HG03139 (cell line): ENCODE data around the gene TBL1X.

ENCODE experiments used
- ATAC-seq: cut with Tn5 transposase; IDR thresholded peaks from one replicate; pipeline ENCODE4 v1.9.1; 2021; ENCODE audit not compliant: unreplicated experiment

The TBL1X gene

GRCh38 chrX:9698576-9698975, 233.7 kb downstream of the TBL1X start:
- no peak for ATAC-seq

GRCh38 chrX:9700555-9700954, 235.7 kb downstream of the TBL1X start:
- ATAC-seq: no peak

- ATAC-seq: no peak
These were observed 236.9 kb downstream of the TBL1X start for GRCh38 chrX:9701790-9702189.

GRCh38 chrX:9703406-9703805, 238.5 kb downstream of the TBL1X start:
- ATAC-seq: no peak

GRCh38 chrX:9704876-9705465, 240.1 kb downstream of the TBL1X start:
- ATAC-seq: no peak

- no peak for ATAC-seq
These were observed 241.6 kb downstream of the TBL1X start for GRCh38 chrX:9706421-9706820.

GRCh38 chrX:9707306-9708033, 242.6 kb downstream of the TBL1X start:
- no peak for ATAC-seq

GRCh38 chrX:9708086-9708485, 243.2 kb downstream of the TBL1X start:
- ATAC-seq: no peak

- ATAC-seq: no peak
These were observed 244.2 kb downstream of the TBL1X start for GRCh38 chrX:9708923-9709553.

- ATAC-seq: no peak
These were observed 245.5 kb downstream of the TBL1X start for GRCh38 chrX:9710332-9710731.

GRCh38 chrX:9717376-9717775, 252.5 kb downstream of the TBL1X start:
- ATAC-seq: no peak

GRCh38 chrX:9724711-9725110, 259.9 kb downstream of the TBL1X start:
- no peak for ATAC-seq

- no peak for ATAC-seq
These were observed 263.4 kb downstream of the TBL1X start for GRCh38 chrX:9728261-9728660.

- ATAC-seq: no peak
These were observed 264.5 kb downstream of the TBL1X start for GRCh38 chrX:9729171-9729885.

GRCh38 chrX:9730078-9730477, 265.2 kb downstream of the TBL1X start:
- no peak for ATAC-seq

GRCh38 chrX:9730752-9731151, 265.9 kb downstream of the TBL1X start:
- ATAC-seq: no peak

- no peak for ATAC-seq
These were observed 272.5 kb downstream of the TBL1X start for GRCh38 chrX:9737363-9737762.

GRCh38 chrX:9738151-9738550, 273.3 kb downstream of the TBL1X start:
- no peak for ATAC-seq

- no peak for ATAC-seq
These were observed 274.3 kb downstream of the TBL1X start for GRCh38 chrX:9739130-9739529.

GRCh38 chrX:9745417-9746115, 280.7 kb downstream of the TBL1X start:
- ATAC-seq: no peak
